Activated naive CD4-positive, alpha-beta T cell treated with anti-CD3 and anti-CD28 coated beads for 36 hours (primary cell): Measurements from ENCODE around the gene ERCC5. TPM values are rescaled to one million over a fixed set of nuclear protein-coding genes. Genes with fewer than 3 reads are reported as not detected.

Experiments used
- CTCF ChIA-PET: fragments of 350-600 bp; sonication (Branson Sonifier 250); formaldehyde crosslinking; loops from one replicate; lab custom pipeline; 2021; ENCODE audit warnings: antibody characterized with exemption; lab: Charles Lee
- DNase-seq: peaks from one replicate; pipeline ENCODE4 v3.0.0-alpha.2; 2020
- H3K27ac Mint-ChIP-seq: one replicate; pipeline ENCODE4 v1.8.0; 2021; ENCODE audit warnings: mild to moderate bottlenecking, mixed read lengths
- H3K27me3 Mint-ChIP-seq: one replicate; pipeline ENCODE4 v1.8.0; 2021; ENCODE audit warnings: low read depth, mixed read lengths
- H3K36me3 Mint-ChIP-seq: one replicate; pipeline ENCODE4 v1.8.0; 2021; ENCODE audit warnings: low read depth, mixed read lengths
- H3K4me1 Mint-ChIP-seq: one replicate; pipeline ENCODE4 v1.8.0; 2021; ENCODE audit warnings: low read depth, mixed read lengths
- H3K4me3 Mint-ChIP-seq: one replicate; pipeline ENCODE4 v1.8.0; 2021; ENCODE audit warnings: mild to moderate bottlenecking, moderate library complexity, mixed read lengths
- H3K9me3 Mint-ChIP-seq: one replicate; pipeline ENCODE4 v1.8.0; 2021; ENCODE audit warnings: mixed read lengths
- intact Hi-C: fragments of 100-400 bp; cut with micrococcal nuclease; formaldehyde crosslinking; loops from one replicate; pipeline ENCODE4 v1.15.1; 2023
- total RNA-seq, 2 experiments: library from RNA; stranded (reverse); gene quantifications; one replicate each; pipeline ENCODE4 v1.2.3, GENCODE V29; 2021

Gene ERCC5
- total RNA-seq, 2 experiments from 2014 or later: 52.0 to 54.0 TPM

- intact Hi-C loops: no loop called here
Observed at GRCh38 chr13:102901615-102902305, 55.9 kb downstream of the ERCC5 start.

DNA sequence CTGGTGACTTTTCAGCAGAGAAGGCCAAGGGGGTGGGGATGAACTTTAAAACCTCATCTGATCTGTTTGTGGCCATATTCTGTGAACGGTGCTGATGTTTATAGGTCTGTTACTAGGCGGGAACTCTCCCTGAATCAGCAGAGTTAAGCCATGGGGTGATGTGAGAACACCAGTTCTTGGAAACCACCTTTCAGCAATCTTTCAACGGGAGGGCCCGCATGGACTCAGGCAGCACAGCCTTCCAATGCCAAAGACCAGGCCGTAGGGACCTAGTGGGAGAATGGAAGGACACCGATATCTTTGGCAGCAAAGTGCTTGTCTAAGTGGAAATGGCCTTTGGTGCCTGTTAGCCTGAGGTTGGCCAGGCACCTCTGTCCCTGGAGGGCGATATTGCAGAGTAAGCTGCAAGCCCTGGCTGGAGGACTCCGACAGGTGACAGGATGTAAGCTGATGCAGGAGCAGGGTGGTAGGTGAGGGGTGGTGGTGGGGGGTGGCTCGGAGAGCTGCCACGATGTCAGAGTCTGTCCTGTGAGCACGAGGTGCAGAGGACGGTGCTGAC is 57.0 kb downstream of the ERCC5 start:
- DNase-seq: no peak
- Mint-ChIP-seq H3K27me3 (peaks cover 4% of the 10 kb centered on the region), H3K9me3 (no peaks in the 10 kb centered on the region), H3K4me3 (no peak overlapping the region), H3K4me1 (no peaks in the 10 kb centered on the region), H3K27ac (no peak overlapping the region), H3K36me3 (no peaks in the 10 kb centered on the region)
- intact Hi-C loops: no loop called here
- CTCF ChIA-PET: interaction anchor here (0.9 to 1.3 kb wide), 3 partner anchors 10 to 33 kb away, joined by 3 to 6 read pairs (median 3); no protein-coding TSS in a partner anchor

More at GRCh38 chr13:102901615-102902305, 55.9 kb downstream of the ERCC5 start:
- no peaks in the 10 kb centered on the region for H3K4me1 Mint-ChIP-seq
- H3K27me3 Mint-ChIP-seq: peaks cover under 1% of the 10 kb centered on the region
- DNase-seq: no peak
- no peaks in the 10 kb centered on the region for H3K36me3 Mint-ChIP-seq
- no peak overlapping the region for H3K27ac Mint-ChIP-seq
- H3K9me3 Mint-ChIP-seq: no peaks in the 10 kb centered on the region
- H3K4me3 Mint-ChIP-seq: no peak overlapping the region
- CTCF ChIA-PET: no interaction called here

DNA sequence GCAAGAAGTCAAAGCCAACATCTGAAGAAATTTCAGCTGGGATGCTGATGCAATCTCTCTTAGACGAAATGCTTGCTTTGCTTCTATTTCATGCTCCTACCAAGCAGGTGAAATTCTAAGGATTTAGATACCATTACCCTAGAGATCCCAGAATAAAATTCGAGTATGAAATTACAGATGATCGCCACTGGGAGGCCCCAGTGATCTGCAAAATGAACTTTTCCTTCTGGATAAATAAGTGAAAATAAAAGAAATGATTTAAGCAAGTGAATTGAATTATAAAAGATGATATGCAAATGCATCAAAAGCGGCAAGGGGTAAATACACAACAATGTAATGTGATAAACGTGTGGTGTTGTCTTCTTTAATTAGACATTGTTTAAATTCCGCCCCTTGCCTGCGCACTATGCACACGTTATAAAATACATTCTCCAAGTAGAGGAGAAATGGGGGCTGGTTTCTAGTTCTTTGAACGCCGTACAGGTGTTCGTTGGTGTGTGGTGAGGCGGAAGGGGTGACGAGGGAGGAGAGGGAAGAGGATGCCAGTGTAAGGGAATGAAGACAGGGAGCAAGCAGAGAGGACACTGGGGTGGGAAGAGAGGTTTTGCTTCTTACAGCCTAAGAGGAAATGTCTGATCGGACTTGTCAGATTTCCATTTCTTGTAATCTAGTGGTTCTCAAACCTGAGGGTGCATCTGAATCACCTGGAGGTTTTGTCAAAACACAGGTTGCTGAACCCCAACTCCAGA is 58.0 kb downstream of the ERCC5 start:
- H3K36me3 Mint-ChIP-seq: no peaks in the 10 kb centered on the region
- intact Hi-C loops: no loop called here
- H3K9me3 Mint-ChIP-seq: no peaks in the 10 kb centered on the region
- no peak overlapping the region for H3K27ac Mint-ChIP-seq
- H3K27me3 Mint-ChIP-seq: peaks cover 4% of the 10 kb centered on the region
- no peak overlapping the region for H3K4me3 Mint-ChIP-seq
- no peaks in the 10 kb centered on the region for H3K4me1 Mint-ChIP-seq
- peak; percentile 14 for DNase-seq
- CTCF ChIA-PET: interaction anchor here (1.0 to 1.3 kb wide), 2 partner anchors 9 to 34 kb away, joined by 3 to 6 read pairs; no protein-coding TSS in a partner anchor

GRCh38 chr13:102904408-102904862 is 58.6 kb downstream of the ERCC5 start:
- intact Hi-C loops: no loop called here
- no peak for DNase-seq
- Mint-ChIP-seq H3K27ac (no peak overlapping the region), H3K4me1 (no peaks in the 10 kb centered on the region), H3K36me3 (no peaks in the 10 kb centered on the region), H3K4me3 (no peak overlapping the region), H3K9me3 (no peaks in the 10 kb centered on the region), H3K27me3 (peaks cover 4% of the 10 kb centered on the region)
- CTCF ChIA-PET: interaction anchor here (0.9 kb wide), 1 partner anchor 34 kb away, joined by 4 read pairs; no protein-coding TSS in a partner anchor

- no peak overlapping the region for H3K4me3 Mint-ChIP-seq
- no peak overlapping the region for H3K27ac Mint-ChIP-seq
- no peaks in the 10 kb centered on the region for H3K4me1 Mint-ChIP-seq
- no peak for DNase-seq
- CTCF ChIA-PET: no interaction called here
- no peaks in the 10 kb centered on the region for H3K36me3 Mint-ChIP-seq
- intact Hi-C loops: no loop called here
- peaks cover 10% of the 10 kb centered on the region for H3K27me3 Mint-ChIP-seq
- H3K9me3 Mint-ChIP-seq: no peaks in the 10 kb centered on the region
Observed at GRCh38 chr13:102905905-102906771, 60.3 kb downstream of the ERCC5 start.

DNA sequence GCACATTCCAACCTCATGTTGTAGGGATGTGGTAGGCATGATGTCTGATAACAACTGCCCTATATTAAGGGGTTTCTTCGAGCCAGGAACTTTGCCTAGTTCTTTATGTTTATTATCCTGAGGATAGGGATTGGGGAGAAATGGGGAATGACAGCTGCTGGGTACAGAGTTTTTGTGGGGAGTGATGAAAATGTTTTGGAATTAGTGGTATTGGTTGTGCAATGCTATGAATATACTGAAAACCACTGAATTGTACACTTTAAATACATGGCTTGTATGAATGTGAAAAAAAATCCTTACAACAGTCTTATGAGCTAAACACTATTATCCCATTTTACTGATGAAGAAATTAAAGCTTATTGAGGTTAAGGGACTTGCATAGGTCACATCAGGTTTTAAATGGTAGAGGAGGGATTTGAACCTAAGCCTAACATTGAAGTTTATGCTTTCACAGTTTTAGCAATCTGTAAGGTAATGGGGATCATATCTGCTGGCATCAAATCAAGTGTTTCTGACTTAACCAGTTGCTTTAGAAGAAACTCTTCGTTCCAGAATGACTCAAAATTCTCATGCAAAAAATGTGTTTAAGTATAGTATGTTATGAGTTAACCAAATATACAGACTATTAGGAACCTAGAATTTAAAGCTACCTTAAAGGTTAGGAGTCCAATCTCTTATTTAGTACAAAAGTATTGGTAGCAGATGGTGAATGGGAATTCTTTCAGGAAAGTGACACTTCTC is 61.4 kb downstream of the ERCC5 start:
- Mint-ChIP-seq H3K27ac (no peak overlapping the region), H3K27me3 (peaks cover 12% of the 10 kb centered on the region), H3K4me3 (no peak overlapping the region), H3K4me1 (no peaks in the 10 kb centered on the region), H3K9me3 (no peaks in the 10 kb centered on the region), H3K36me3 (no peaks in the 10 kb centered on the region)
- CTCF ChIA-PET: interaction anchor here (0.6 to 0.7 kb wide), 3 partner anchors 9 to 606 kb away, joined by 3 to 4 read pairs (median 4); no protein-coding TSS in a partner anchor
- intact Hi-C loops: no loop called here
- DNase-seq: no peak

- Mint-ChIP-seq H3K9me3 (no peaks in the 10 kb centered on the region), H3K36me3 (no peaks in the 10 kb centered on the region), H3K27me3 (peaks cover 17% of the 10 kb centered on the region), H3K4me1 (no peaks in the 10 kb centered on the region), H3K27ac (no peak overlapping the region), H3K4me3 (no peak overlapping the region)
- CTCF ChIA-PET: interaction anchor here (0.6 to 0.7 kb wide), 2 partner anchors 8 to 160 kb away, joined by 4 read pairs; no protein-coding TSS in a partner anchor
- no peak for DNase-seq
- intact Hi-C loops: no loop called here
Observed at GRCh38 chr13:102907886-102908515, 62.2 kb downstream of the ERCC5 start.

- DNase-seq: no peak
- CTCF ChIA-PET: no interaction called here
- H3K9me3 Mint-ChIP-seq: no peaks in the 10 kb centered on the region
- intact Hi-C loops: loop anchor here (10.0 kb wide), 1 partner anchor 1865 kb away; no protein-coding TSS in a partner anchor
- H3K4me1 Mint-ChIP-seq: no peaks in the 10 kb centered on the region
- peaks cover 20% of the 10 kb centered on the region for H3K27me3 Mint-ChIP-seq
- H3K4me3 Mint-ChIP-seq: no peak overlapping the region
- H3K27ac Mint-ChIP-seq: no peak overlapping the region
- H3K36me3 Mint-ChIP-seq: no peaks in the 10 kb centered on the region
Observed at GRCh38 chr13:102909971-102910370, 64.1 kb downstream of the ERCC5 start.

- H3K27ac Mint-ChIP-seq: no peak overlapping the region
- H3K36me3 Mint-ChIP-seq: no peaks in the 10 kb centered on the region
- CTCF ChIA-PET: interaction anchor here (0.7 to 1.1 kb wide), 2 partner anchors 8 to 1891 kb away, joined by 3 to 4 read pairs; no protein-coding TSS in a partner anchor
- H3K9me3 Mint-ChIP-seq: no peaks in the 10 kb centered on the region
- no peaks in the 10 kb centered on the region for H3K4me1 Mint-ChIP-seq
- intact Hi-C loops: loop anchor here (10.0 kb wide), 1 partner anchor 1863 kb away; no protein-coding TSS in a partner anchor
- peaks cover 24% of the 10 kb centered on the region for H3K27me3 Mint-ChIP-seq
- DNase-seq: no peak
- H3K4me3 Mint-ChIP-seq: no peak overlapping the region
Observed at GRCh38 chr13:102911336-102911735, 65.5 kb downstream of the ERCC5 start.

DNA sequence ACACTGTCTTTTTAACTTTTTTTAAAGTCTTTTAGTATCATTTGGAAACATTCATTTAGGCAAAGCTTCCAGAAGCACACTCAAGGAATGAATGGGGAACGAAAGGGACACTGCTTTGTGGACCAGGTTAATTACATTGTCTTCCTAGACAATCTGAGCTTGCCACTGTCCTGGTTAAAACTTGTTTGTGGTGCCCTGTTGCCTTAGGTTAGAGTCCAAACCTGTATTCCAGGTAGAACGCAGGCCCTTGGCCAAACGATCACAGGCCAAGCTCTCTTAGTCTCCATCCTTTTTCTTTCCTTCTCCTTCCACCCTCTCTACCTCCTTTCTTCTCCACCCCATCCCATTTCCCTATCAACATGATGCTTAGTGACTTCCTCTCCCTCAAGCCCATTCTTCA is 66.8 kb downstream of the ERCC5 start:
- CTCF ChIA-PET: interaction anchor here (0.9 to 1.8 kb wide), 4 partner anchors 10 to 163 kb away, joined by 3 to 6 read pairs (median 4); no protein-coding TSS in a partner anchor
- intact Hi-C loops: loop anchor here (10.0 kb wide), 1 partner anchor 1862 kb away; no protein-coding TSS in a partner anchor
- Mint-ChIP-seq H3K36me3 (no peaks in the 10 kb centered on the region), H3K4me3 (no peak overlapping the region), H3K27me3 (peaks cover 23% of the 10 kb centered on the region), H3K9me3 (no peaks in the 10 kb centered on the region), H3K27ac (no peak overlapping the region), H3K4me1 (no peaks in the 10 kb centered on the region)
- no peak for DNase-seq
